HepG2 (cell line): Measurements from ENCODE around the gene LGALS3. TPM values are rescaled to one million over a fixed set of nuclear protein-coding genes. Genes with fewer than 3 reads are reported as not detected.

ENCODE experiments used
- ARHGAP35 ChIP-seq: sonication (generic); formaldehyde crosslinking; IDR thresholded peaks from 2 replicates; pipeline ENCODE4 v1.9.0; 2022; ENCODE audit warnings: mild to moderate bottlenecking, inconsistent platforms, moderate library complexity, missing genetic modification reagents, borderline replicate concordance
- CREB1 ChIP-seq, 2 experiments: fragments of 450-650 bp in 1 of 2; IDR thresholded peaks; 2 replicates each; pipeline ENCODE4 v1.6.1; 2016 to 2017; ENCODE audit warnings: control low read depth in 1 of 2, mild to moderate bottlenecking in 1 of 2, missing compliant biosample characterization in 1 of 2, missing genetic modification characterization in 1 of 2
- DMAP1 ChIP-seq: IDR thresholded peaks from 2 replicates; pipeline ENCODE4 v1.6.1; 2016
- FLYWCH1 ChIP-seq: sonication (generic); formaldehyde crosslinking; IDR thresholded peaks from 2 replicates; pipeline ENCODE4 v1.8.1; 2023; ENCODE audit warnings: mild to moderate bottlenecking, missing genetic modification reagents
- JUN ChIP-seq: sonication (generic); formaldehyde crosslinking; IDR thresholded peaks from 2 replicates; pipeline ENCODE4 v1.4.0; 2020; ENCODE audit warnings: mild to moderate bottlenecking, missing genetic modification reagents
- MTA1 ChIP-seq: sonication (generic); formaldehyde crosslinking; IDR thresholded peaks from 2 replicates; pipeline ENCODE4 v1.4.0; 2020; ENCODE audit warnings: missing genetic modification reagents, mild to moderate bottlenecking, borderline replicate concordance
- MYC ChIP-seq: sonication (generic); formaldehyde crosslinking; IDR thresholded peaks from 2 replicates; pipeline ENCODE4 v1.9.0; 2021; ENCODE audit warnings: missing genetic modification reagents, borderline replicate concordance
- RXRB ChIP-seq: IDR thresholded peaks from 2 replicates; pipeline ENCODE4 v1.6.1; 2016; ENCODE audit warnings: borderline replicate concordance, missing genetic modification reagents, missing compliant biosample characterization
- SALL1 ChIP-seq: sonication (generic); formaldehyde crosslinking; IDR thresholded peaks from 2 replicates; pipeline ENCODE4 v1.8.0; 2022; ENCODE audit warnings: mild to moderate bottlenecking, missing genetic modification reagents
- SALL2 ChIP-seq: sonication (generic); formaldehyde crosslinking; IDR thresholded peaks from 2 replicates; pipeline ENCODE4 v1.8.1; 2023; ENCODE audit warnings: mild to moderate bottlenecking, missing genetic modification reagents, inconsistent platforms
- TBX2 ChIP-seq: sonication (generic); formaldehyde crosslinking; IDR thresholded peaks from 2 replicates; pipeline ENCODE4 v1.5.0; 2020; ENCODE audit warnings: missing genetic modification reagents, mild to moderate bottlenecking, borderline replicate concordance
- TMF1 ChIP-seq: sonication (generic); formaldehyde crosslinking; IDR thresholded peaks from 2 replicates; pipeline ENCODE4 v1.8.1; 2022; ENCODE audit warnings: low read depth, missing genetic modification reagents
- U2AF1 ChIP-seq: fragments of 200-400 bp; formaldehyde crosslinking; optimal IDR thresholded peaks from 2 replicates; pipeline ENCODE3; 2017; ENCODE audit warnings: mild to moderate bottlenecking, low read depth, low read length
- ZBTB21 ChIP-seq: sonication (generic); formaldehyde crosslinking; IDR thresholded peaks from 2 replicates; pipeline ENCODE4 v1.4.0; 2020; ENCODE audit warnings: missing genetic modification reagents
- ZNF143 ChIP-seq: sonication (generic); formaldehyde crosslinking; IDR thresholded peaks from 2 replicates; pipeline ENCODE4 v1.4.0; 2020; ENCODE audit warnings: missing genetic modification reagents
- ZNF367 ChIP-seq: sonication (generic); formaldehyde crosslinking; IDR thresholded peaks from 2 replicates; pipeline ENCODE4 v1.4.0; 2020; ENCODE audit warnings: missing genetic modification reagents, borderline replicate concordance
- ZNF589 ChIP-seq: sonication (generic); formaldehyde crosslinking; conservative IDR thresholded peaks from 2 replicates; pipeline ENCODE4 v1.8.0; 2022; ENCODE audit warnings: mild to moderate bottlenecking, moderate library complexity, missing genetic modification reagents
- ZNF609 ChIP-seq: sonication (generic); formaldehyde crosslinking; IDR thresholded peaks from 2 replicates; pipeline ENCODE4 v1.4.0; 2020; ENCODE audit warnings: mild to moderate bottlenecking, missing genetic modification reagents, borderline replicate concordance
- ZNF678 ChIP-seq: sonication (generic); formaldehyde crosslinking; IDR thresholded peaks from 2 replicates; pipeline ENCODE4 v1.4.0; 2020; ENCODE audit warnings: mild to moderate bottlenecking, missing genetic modification reagents
- polyA plus RNA-seq, 8 experiments: library from polyadenylated mRNA; depleted of rRNA in 3 of 8; stranded (reverse) in 7 of 8; unstranded in 1 of 8; fragments of >200 nt; fragmentation: Illumina TruSeq in 4 of 8; extraction: Trizol in 4 of 8; gene quantifications; 2 replicates each; pipeline versions ENCODE4 v1.2.1 to v1.2.3, GENCODE V29; 2011 to 2016; ENCODE audit warnings: low read depth in 4 of 8, missing spikeins in 1 of 8, mixed read lengths in 1 of 8; ENCODE audit not compliant: insufficient read depth in 1 of 8
- total RNA-seq, 5 experiments: library from RNA; depleted of rRNA; stranded (reverse); fragments of >200 nt; fragmentation: Illumina TruSeq; extraction: Trizol; gene quantifications; 2 replicates each; pipeline ENCODE4 v1.2.3, GENCODE V29; 2016; ENCODE audit warnings: low read depth in 1 of 5
- TF ChIP-seq, protein P1 (sequence below): IDR thresholded peaks from 2 replicates; pipeline ENCODE4 v1.6.1; 2016; ENCODE audit warnings: missing genetic modification reagents, missing compliant biosample characterization
- TF ChIP-seq, protein P2 (sequence below): sonication (generic); formaldehyde crosslinking; IDR thresholded peaks from 2 replicates; pipeline ENCODE4 v1.4.0; 2020; ENCODE audit warnings: missing genetic modification reagents
- TF ChIP-seq, protein P3 (sequence below): sonication (generic); formaldehyde crosslinking; IDR thresholded peaks from 2 replicates; pipeline ENCODE4 v1.9.0; 2022; ENCODE audit warnings: low read depth, missing genetic modification reagents

LGALS3 gene
- total and polyA plus RNA-seq, 2 of the 13 experiments (the other 11 are each of a cell fraction or from before 2014, with no cell fraction given), result 5.0 to 97.4 TPM

GRCh38 chr14:55103005-55103640 lies 25.9 kb upstream of the LGALS3 start (continued):
- TF ChIP-seq U2AF1, result no peak
- TF ChIP-seq, protein P1, sequence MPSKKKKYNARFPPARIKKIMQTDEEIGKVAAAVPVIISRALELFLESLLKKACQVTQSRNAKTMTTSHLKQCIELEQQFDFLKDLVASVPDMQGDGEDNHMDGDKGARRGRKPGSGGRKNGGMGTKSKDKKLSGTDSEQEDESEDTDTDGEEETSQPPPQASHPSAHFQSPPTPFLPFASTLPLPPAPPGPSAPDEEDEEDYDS (CRISPR knock-in tag), result peak; percentile 84
- no peak for TF ChIP-seq ZNF678 (CRISPR knock-in tag)
- TF ChIP-seq CREB1 (IDR thresholded peaks at IDR 0.05), result peak; percentile 19; the same call in 1 of the 2 replicates
- peak; percentile 81 for TF ChIP-seq CREB1 (CRISPR knock-in tag; IDR thresholded peaks at IDR 0.05)
- no peak for TF ChIP-seq FLYWCH1
- peak; percentile 74; the same call in 1 of the 2 replicates for TF ChIP-seq MYC
- TF ChIP-seq ZNF143 (CRISPR knock-in tag), result peak; percentile 49; the same call in 1 of the 2 replicates
- no peak for TF ChIP-seq TMF1 (CRISPR knock-in tag)
- TF ChIP-seq SALL2, result no peak
- TF ChIP-seq ZBTB21 (CRISPR knock-in tag), result peak; percentile 17; the same call in 1 of the 2 replicates
- TF ChIP-seq ZNF609, result peak; percentile 60; the same call in 1 of the 2 replicates
- no peak for TF ChIP-seq ZNF367
- TF ChIP-seq RXRB, result peak; percentile 83; the same call in 1 of the 2 replicates
- TF ChIP-seq MTA1 (CRISPR knock-in tag), result peak; percentile 64
- peak; percentile 89 for TF ChIP-seq DMAP1 (CRISPR knock-in tag)
- TF ChIP-seq ARHGAP35, result no peak
- TF ChIP-seq JUN (CRISPR knock-in tag), result peak; percentile 86
- peak; percentile 95 for TF ChIP-seq SALL1
- TF ChIP-seq, protein P2, sequence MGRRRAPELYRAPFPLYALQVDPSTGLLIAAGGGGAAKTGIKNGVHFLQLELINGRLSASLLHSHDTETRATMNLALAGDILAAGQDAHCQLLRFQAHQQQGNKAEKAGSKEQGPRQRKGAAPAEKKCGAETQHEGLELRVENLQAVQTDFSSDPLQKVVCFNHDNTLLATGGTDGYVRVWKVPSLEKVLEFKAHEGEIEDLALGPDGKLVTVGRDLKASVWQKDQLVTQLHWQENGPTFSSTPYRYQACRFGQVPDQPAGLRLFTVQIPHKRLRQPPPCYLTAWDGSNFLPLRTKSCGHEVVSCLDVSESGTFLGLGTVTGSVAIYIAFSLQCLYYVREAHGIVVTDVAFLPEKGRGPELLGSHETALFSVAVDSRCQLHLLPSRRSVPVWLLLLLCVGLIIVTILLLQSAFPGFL, result no peak
- TF ChIP-seq ZNF589, result no peak
- peak; percentile 84 for TF ChIP-seq TBX2 (CRISPR knock-in tag)
- TF ChIP-seq, protein P3, sequence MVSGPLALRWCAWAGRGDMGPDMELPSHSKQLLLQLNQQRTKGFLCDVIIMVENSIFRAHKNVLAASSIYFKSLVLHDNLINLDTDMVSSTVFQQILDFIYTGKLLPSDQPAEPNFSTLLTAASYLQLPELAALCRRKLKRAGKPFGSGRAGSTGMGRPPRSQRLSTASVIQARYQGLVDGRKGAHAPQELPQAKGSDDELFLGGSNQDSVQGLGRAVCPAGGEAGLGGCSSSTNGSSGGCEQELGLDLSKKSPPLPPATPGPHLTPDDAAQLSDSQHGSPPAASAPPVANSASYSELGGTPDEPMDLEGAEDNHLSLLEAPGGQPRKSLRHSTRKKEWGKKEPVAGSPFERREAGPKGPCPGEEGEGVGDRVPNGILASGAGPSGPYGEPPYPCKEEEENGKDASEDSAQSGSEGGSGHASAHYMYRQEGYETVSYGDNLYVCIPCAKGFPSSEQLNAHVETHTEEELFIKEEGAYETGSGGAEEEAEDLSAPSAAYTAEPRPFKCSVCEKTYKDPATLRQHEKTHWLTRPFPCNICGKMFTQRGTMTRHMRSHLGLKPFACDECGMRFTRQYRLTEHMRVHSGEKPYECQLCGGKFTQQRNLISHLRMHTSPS (CRISPR knock-in tag), result no peak
